ENCODE measurements around the gene HOXD3.

HOXD3 gene

DNA sequence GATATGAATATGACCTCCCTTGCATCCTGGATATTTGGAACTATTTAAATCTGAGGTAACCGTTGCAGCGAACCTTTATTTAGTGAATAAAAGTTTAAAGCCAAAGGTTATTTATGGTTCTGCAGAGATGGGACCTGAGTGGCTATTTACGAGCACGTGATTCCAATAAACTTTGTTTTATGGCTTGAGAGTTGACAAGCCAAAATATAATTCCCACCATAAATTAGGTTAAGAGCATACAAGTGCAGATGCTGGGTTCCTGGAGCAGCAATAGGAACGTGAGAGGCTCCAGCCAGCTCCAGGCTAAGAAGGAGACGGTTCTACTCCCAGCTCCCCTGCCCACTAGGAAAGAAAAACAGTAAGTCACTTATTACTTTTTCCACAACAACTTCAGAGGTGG is 11.0 kb upstream of the HOXD3 start:
- POLR2A ChIA-PET, result no interaction called here
- DNase-seq (ENCODE audit: extremely low spot score), result no peak
- CTCF ChIA-PET, result interaction anchor here (0.7 to 5.0 kb wide), 5 partner anchors 14 to 506 kb away, joined by 3 to 26 read pairs (median 6); no protein-coding TSS in a partner anchor
- TF ChIP-seq, protein P1, sequence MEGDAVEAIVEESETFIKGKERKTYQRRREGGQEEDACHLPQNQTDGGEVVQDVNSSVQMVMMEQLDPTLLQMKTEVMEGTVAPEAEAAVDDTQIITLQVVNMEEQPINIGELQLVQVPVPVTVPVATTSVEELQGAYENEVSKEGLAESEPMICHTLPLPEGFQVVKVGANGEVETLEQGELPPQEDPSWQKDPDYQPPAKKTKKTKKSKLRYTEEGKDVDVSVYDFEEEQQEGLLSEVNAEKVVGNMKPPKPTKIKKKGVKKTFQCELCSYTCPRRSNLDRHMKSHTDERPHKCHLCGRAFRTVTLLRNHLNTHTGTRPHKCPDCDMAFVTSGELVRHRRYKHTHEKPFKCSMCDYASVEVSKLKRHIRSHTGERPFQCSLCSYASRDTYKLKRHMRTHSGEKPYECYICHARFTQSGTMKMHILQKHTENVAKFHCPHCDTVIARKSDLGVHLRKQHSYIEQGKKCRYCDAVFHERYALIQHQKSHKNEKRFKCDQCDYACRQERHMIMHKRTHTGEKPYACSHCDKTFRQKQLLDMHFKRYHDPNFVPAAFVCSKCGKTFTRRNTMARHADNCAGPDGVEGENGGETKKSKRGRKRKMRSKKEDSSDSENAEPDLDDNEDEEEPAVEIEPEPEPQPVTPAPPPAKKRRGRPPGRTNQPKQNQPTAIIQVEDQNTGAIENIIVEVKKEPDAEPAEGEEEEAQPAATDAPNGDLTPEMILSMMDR (IDR thresholded peaks at IDR 0.05; ENCODE audit: control extremely low read depth, extremely low read depth, low read depth, missing control alignments), result no peak

GRCh38 chr2:176146645-176147044 is 10.5 kb upstream of the HOXD3 start:
- CTCF ChIA-PET, result interaction anchor here (1.2 to 5.0 kb wide), 3 partner anchors 309 to 506 kb away, joined by 3 to 26 read pairs (median 24); no protein-coding TSS in a partner anchor
- POLR2A ChIA-PET, result no interaction called here
- DNase-seq (ENCODE audit: extremely low spot score), result no peak
- TF ChIP-seq, protein P1 (IDR thresholded peaks at IDR 0.05; ENCODE audit: control extremely low read depth, extremely low read depth, low read depth, missing control alignments), result no peak

GRCh38 chr2:176147210-176147799 is 9.8 kb upstream of the HOXD3 start:
- TF ChIP-seq, protein P1 (IDR thresholded peaks at IDR 0.05; ENCODE audit: control extremely low read depth, extremely low read depth, low read depth, missing control alignments), result no peak
- no peak for DNase-seq (ENCODE audit: extremely low spot score)
- ChIA-PET CTCF (interaction anchor here (1.0 to 1.2 kb wide), 2 partner anchors 20 to 495 kb away, joined by 3 read pairs; no protein-coding TSS in a partner anchor), POLR2A (no interaction called here)

DNA sequence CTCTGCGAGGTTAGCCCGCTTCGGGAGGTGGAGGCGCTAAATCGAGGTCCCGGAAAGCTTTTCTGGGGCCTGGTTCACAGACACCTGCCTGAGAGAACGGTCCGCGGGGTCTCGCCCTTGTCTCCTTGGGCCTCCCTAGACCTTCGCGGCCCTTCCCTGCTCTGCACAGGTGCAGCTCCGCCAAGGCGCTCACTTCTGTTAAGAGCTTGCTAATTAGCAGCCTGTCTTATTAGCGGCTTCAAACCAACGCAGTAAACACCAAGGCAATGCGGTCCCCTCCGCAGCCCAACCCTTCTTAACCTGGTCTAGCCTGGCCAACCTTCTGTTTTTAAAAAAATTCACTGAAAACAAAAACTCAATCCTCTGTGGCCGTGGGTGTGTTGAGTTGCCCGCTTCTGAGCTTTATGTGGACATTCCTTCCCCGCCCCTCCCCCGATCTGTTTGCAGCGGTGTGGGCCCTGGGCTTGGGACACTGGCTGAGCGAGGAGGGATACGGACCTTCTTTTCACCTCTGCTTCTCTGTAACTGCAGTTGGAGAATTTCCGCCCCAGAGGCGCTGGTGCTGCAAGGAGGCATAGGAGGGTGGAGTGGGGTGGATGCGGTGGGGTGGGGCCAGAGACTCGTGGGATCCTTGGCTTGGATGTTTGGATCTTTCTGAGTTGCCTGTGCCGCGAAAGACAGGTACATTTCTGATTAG is 9.2 kb upstream of the HOXD3 start:
- POLR2A ChIA-PET, result no interaction called here
- CTCF ChIA-PET, result interaction anchor here (1.0 to 1.2 kb wide), 2 partner anchors 21 to 494 kb away, joined by 3 read pairs; no protein-coding TSS in a partner anchor
- DNase-seq (ENCODE audit: extremely low spot score), result no peak
- TF ChIP-seq, protein P1 (IDR thresholded peaks at IDR 0.05; ENCODE audit: control extremely low read depth, extremely low read depth, low read depth, missing control alignments), result no peak

DNA sequence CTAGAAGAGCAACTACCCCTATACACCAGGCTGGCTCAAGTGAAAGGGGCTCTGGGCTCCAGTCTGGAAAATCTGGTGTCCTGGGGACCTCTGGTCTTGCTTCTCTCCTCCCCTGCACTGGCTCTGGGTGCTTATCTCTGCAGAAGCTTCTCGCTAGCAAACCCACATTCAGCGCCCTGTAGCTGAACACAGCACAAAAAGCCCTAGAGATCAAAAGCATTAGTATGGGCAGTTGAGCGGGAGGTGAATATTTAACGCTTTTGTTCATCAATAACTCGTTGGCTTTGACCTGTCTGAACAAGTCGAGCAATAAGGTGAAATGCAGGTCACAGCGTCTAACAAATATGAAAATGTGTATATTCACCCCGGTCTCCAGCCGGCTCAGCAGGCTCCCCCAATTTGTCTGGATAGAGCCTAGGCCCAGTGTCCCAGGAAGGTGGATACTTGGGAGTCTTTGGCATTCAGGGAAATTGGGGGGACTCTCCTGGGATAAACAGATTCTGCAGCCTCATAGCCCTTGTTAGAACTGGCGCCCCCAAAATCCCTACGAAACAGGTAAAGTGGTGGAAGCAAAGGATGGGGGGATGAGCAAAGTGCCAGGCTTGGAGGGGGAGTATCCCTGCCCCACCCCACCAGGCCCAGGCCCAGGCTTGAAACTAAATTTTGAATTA is 8.2 kb upstream of the HOXD3 start:
- ChIA-PET POLR2A (no interaction called here), CTCF (no interaction called here)
- DNase-seq (ENCODE audit: extremely low spot score), result no peak
- TF ChIP-seq, protein P1 (IDR thresholded peaks at IDR 0.05; ENCODE audit: control extremely low read depth, extremely low read depth, low read depth, missing control alignments), result no peak

GRCh38 chr2:176149481-176149938 is 7.6 kb upstream of the HOXD3 start:
- no peak for DNase-seq (ENCODE audit: extremely low spot score)
- CTCF ChIA-PET, result interaction anchor here (1.4 to 2.3 kb wide), 2 partner anchors 9 to 17 kb away, joined by 3 to 18 read pairs; no protein-coding TSS in a partner anchor
- TF ChIP-seq, protein P1 (IDR thresholded peaks at IDR 0.05; ENCODE audit: control extremely low read depth, extremely low read depth, low read depth, missing control alignments), result no peak
- POLR2A ChIA-PET, result no interaction called here
